HG02610 (cell line): ENCODE results near the gene KCTD16.
A peak's percentile ranks its signal among the peaks of the same experiment; 100 is the strongest.

Experiments used
- ATAC-seq: cut with Tn5 transposase; IDR thresholded peaks from one replicate; pipeline ENCODE4 v1.9.1; 2021; ENCODE audit warnings: mild to moderate bottlenecking, moderate library complexity; ENCODE audit not compliant: unreplicated experiment

Gene KCTD16

GRCh38 chr5:144329681-144330080 is 159.0 kb downstream of the KCTD16 start:
- no peak for ATAC-seq

- no peak for ATAC-seq
Measured at GRCh38 chr5:144331361-144331760, 160.7 kb downstream of the KCTD16 start.

DNA sequence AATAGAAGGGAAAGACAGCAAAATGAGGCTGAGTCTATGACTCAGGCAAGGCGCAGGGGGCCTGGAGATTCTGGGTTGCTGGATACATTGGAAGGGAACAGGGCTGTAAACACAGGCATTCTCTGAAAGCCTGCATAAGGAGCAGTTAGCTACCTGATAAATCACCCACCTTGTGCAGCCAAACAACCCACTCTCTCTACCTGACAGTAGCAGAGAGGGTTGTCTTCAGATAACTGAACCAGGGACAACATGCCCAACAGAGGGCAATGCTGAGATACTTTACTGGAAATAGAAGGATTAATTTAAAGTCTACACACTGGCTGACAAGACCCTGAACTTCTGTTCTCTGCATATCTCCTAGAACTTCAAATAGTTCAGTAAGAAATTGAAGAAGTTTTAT is 161.6 kb downstream of the KCTD16 start:
- ATAC-seq, result no peak

DNA sequence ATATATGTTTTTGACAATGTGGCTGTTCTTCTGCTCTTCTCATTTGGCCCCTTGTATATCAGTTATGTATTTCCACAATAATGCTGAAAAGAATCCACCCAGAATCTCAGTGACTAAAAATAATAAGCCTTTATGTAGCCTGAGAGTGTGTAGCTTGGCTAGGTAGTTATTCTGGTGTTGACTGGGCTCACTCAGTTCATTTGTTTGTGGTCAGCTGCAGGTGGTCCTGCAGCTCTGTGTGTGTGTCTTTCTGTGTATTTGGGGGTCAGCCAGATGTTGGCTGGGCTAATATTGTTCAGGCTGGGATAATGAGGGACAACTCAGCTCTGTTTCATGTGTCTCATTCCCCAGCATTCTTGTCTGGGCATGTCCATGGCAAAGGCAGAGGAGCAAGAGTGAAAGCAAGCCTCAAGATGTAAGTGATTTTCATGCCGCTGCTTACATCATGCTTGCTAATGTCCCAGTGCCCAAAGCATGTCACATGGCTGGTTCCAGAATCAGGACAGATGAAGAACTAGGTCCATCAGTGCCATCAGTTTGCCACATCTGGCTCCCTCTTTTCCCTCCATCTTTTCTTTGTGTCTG is 162.8 kb downstream of the KCTD16 start:
- ATAC-seq, result peak; percentile 82

GRCh38 chr5:144335561-144335960 is 164.9 kb downstream of the KCTD16 start:
- ATAC-seq, result peak; percentile 64

DNA sequence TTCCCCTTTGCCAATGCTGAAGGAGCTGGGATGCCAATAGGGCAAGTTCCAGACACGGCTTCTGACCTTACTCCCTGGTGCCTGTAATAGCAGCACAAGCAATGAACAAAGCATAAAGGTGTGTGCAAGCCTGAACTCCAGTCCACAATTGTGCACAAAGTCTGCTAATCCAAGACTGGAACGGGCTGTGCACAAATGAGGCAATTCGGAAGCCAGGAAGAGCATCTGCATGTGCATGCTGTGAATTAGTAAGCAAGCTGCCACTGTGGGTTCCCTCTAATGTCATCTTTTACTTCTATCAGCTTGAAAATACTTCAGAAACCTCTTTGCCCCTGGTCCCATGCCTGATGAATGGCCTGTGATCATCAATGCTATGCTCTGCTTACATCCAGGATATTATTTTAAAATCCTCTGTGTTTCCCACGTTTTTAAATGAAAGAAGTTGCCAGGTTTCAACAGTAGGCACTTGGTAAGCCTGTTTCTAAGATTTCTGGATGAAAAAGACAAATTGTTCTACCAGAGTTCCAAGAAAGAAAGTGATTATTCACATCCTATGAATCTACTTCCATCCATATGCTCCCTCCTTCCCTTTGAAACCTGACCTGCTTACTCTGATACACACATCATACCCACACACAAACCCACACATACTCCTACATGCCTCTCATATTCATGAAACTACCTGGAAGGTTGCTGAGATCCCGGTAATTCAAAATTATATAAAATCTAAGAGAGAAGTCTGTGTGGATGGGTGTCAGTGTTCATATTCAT is 165.7 kb downstream of the KCTD16 start:
- ATAC-seq, result no peak

- ATAC-seq, result no peak
Measured at GRCh38 chr5:144352330-144352729, 181.7 kb downstream of the KCTD16 start.

DNA sequence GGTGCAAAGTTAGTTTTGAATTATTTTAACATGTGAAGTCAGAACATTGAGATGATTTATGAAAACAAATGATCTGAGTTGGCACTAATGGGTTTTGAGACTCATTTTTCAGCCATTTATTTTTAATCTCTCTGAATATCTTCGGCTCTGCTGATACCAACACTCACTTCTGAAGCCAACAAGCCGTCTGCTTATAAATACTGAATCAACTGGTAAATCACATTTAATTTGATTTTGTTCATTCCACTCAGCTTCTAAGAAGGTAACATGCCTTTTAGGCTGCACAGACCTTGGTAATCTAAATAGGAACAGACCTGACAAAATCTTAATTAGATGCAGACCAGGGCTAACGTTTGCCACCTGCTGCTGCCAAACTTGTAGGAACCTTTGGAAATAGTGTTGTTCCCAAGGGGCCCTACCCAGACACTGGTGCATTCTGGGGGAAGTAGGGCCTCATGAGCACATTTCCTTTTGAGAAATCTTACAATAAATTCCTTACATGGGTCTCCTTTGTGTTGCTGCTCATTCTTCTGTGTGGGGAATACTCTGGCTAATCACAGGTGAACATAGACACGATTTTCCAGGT is 182.2 kb downstream of the KCTD16 start:
- ATAC-seq, result no peak

- ATAC-seq, result no peak
Measured at GRCh38 chr5:144356489-144356888, 185.8 kb downstream of the KCTD16 start.

DNA sequence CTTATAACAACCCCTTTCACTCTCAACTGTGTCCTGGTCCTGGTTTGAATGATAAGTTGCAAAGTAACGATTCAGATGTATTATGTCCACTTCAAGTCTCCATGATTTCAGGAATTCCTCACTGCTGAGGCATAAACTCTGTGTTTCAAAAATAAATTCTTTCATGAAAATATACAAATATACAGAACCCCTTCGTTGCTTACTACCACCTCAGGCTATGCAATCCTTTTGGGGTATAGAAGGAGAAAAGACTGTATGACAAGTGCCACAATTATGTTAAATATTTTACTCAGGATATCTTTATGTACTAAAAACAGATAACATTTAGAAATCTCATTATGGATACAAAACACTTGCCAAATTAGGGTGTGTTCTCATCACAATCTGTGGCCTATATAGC is 190.7 kb downstream of the KCTD16 start:
- ATAC-seq, result no peak

DNA sequence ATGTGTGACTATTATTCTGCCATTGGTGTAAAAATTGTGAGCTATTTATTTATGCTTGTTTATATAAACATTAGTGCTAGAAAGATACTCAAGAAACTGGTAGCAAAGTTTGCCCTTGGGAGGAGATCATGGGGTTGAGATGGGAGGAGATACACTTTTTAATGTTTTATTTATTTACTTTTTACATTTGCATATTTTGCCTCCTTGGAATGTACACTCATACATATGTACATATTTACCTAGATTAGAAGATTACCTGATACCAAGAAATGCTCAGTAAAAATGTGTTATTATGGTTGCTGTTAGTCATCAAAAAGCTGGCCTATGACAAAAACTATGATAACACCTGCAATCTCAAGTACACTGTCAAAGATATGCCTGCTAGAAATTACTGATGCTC is 195.2 kb downstream of the KCTD16 start:
- no peak for ATAC-seq

DNA sequence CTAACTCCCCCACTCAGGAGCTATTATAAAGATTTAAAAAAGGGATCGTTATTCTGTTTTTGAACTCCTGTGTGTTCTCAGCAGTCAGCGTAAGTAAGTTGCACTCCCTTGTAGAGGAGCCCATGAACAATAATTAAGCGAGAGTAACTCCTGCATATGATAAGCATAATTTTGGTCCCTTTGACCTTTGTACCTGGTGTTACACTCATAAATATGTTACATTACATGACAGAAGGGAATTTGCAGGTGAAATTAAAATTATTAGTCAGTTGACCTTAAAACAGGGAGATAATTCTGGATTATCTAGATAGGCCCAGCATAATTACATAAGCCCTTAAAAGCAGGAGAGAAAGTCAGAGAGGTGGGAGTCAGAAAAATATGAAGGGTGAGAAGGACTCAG is 197.3 kb downstream of the KCTD16 start:
- no peak for ATAC-seq

DNA sequence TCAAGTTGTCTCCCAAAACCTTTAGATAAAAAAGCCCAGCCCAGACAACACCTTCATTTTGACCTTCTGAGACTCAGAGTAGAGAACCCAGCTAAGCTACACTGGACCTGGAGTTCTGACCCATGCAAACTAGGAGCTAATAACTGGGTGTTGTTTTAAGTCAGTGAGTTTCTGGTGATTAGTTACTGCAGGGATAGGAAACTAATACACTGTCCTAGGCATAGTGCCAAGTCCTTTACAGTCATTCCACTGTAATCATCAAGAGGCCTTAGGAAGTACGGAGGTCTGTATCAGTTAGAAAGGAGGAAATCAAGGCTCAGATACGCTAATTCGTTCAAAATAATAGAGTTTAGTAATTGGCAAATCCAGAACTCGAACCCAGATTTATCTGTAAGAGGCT is 197.9 kb downstream of the KCTD16 start:
- ATAC-seq, result no peak

DNA sequence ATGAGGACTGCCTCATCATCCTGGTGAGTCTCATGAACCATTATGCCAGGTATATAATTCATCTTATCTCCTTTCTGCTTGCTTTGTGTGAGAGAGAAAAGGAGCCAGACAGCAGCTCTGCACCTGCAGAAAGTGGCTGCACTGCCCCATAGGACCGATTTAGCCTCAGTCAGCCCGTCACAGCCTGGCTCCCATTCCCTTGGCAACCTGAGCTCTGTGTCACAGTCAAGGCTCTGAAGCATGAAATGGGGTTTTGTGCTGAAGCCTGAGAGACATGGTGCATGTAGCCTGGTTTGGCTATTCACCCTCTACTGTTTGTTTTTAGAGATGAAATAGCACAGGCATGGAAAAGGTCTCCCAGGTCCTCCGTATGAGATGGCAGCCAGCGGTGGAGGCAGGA is 198.3 kb downstream of the KCTD16 start:
- ATAC-seq, result peak; percentile 87

GRCh38 chr5:144370273-144370672 is 199.6 kb downstream of the KCTD16 start:
- no peak for ATAC-seq

DNA sequence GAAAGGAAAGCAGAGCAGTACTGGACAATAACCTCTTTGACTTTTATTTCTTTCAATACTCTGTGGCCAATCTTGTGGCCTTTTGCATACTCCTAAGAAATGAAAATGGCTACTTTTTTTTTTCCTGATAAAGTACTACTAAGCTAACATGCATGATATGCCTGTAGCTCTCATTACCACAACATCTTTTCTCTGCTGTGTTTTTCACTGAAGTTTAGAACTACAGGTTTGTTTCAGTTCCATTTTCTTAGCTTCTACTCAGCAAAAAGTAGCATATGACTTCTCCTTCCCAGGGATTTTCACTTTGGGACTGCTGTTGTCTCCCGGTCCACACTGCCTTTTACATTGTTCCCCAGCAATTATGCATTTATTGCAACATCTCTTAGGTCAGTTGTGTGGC is 204.0 kb downstream of the KCTD16 start:
- ATAC-seq, result no peak

DNA sequence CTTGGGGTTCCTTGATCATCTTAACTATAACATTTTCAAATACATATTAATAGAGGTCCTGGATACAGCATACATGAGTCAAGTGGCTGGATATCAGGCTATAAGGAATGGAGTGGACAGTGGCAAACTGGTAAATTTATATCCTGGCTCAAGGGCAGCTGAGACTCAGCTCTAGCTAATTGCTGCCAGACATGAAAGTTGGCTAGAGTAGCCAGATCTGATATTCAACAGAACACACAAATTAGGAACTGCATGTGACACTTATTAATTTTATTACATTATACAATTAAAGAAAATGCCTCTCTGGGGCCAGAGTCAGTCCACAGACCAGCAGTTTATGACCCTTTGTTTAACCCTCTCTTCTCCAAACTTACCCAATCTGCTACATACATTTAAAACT is 206.5 kb downstream of the KCTD16 start:
- ATAC-seq, result no peak

DNA sequence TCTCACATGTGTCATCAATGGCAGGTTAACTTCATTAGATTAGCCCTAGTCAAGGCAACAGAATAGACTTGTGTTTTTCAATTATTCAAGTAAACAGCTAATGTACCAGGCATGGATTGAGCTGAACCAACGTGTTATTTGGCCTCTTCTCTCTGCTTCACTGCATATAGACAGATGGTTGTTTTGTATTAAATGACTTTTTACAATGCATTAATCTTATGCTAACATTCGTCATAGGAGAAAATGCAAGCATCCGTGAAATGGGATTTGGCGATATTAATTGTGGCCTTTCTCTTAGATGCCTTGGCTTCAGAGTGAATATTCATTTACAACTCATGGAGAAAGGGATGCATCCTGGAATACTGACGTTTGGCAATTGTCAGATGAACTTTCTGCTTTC is 208.0 kb downstream of the KCTD16 start:
- ATAC-seq, result no peak

DNA sequence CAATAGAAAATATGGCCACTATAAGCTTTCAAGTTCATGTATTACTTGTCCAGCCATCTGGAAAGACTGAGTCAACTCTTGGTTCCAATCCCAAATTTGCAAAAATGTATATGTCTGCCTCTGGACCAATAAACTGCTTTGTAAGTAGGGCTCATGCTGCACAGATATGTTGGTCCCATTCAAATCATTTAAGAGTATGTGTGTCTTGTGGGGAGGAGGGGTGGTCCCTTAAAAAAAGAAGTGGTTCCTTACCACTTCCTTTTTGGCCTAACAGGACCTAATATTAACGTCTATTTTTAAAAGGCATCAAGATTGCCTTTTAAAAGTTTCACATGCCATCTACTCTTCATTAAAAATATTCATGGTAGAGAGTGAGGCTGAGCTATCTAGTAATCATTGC is 214.9 kb downstream of the KCTD16 start:
- ATAC-seq, result no peak

- ATAC-seq, result no peak
Measured at GRCh38 chr5:144386315-144386714, 215.6 kb downstream of the KCTD16 start.

DNA sequence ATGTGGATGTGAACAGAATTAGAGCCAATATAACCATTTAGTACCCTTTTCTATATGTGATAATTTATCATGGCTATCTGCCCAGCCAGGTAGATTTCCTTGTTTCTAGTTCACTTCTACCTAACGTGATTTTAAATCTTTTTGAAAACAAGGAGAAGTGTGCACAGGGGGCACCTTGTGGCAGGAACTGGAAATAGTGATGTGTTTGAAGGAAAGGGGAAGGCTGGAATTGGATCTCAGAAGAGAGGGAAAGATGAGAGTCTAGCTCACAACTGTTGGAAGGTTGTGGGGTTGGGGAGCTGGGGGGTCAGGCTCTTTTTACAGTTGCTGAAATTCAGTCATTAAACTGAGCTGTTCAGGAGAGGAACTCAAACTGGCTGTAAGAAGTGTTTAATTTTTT is 219.5 kb downstream of the KCTD16 start:
- no peak for ATAC-seq

- ATAC-seq, result no peak
Measured at GRCh38 chr5:144391044-144391443, 220.4 kb downstream of the KCTD16 start.
